ENCODE measurements around the gene CAMSAP3. TPM values are rescaled to one million over a fixed set of nuclear protein-coding genes. Genes with fewer than 3 reads are reported as not detected.

CAMSAP3 gene
- total RNA-seq, 1 experiment from 2014 or later, result 28.4 TPM

DNA sequence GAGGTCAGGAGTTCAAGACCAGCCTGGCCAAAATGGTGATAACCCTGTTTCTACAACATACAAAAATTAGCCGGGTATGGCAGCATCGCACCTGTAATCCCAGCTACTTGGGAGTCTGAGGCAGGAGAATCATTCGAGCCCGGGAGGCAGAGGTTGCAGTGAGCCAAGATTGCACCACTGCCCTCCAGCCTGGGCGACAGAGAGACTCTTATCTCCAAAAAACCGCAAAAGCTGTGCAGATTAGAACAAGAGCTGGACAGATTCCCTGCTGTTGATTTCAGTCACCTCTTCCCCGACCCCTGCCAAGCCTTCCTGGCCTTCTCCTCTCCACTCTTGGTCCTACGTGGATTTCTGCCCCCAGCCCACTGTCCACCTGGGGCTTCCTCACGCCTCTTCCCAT, 8.3 kb downstream of the CAMSAP3 start:
- Histone ChIP-seq H2BK12ac (ENCODE audit: insufficient read length, low read depth, low read length) (no peak overlapping the region), H3K9me3 (ENCODE audit: control insufficient read depth, low read depth, low read length) (no peaks in the 10 kb centered on the region), H4K5ac (ENCODE audit: insufficient read length, low read depth, low read length) (no peak overlapping the region), H3K23ac (ENCODE audit: insufficient read length, low read depth, low read length) (no peak overlapping the region), H2BK20ac (ENCODE audit: low read depth, low read length, poor library complexity, severe bottlenecking) (no peak overlapping the region), H2BK120ac (ENCODE audit: low read depth, low read length, poor library complexity, severe bottlenecking) (no peak overlapping the region), H3K18ac (ENCODE audit: insufficient read length, low read depth, low read length) (no peak overlapping the region), H3K4ac (ENCODE audit: low read depth, low read length) (no peak overlapping the region), H2AFZ (ENCODE audit: low read length) (no peak overlapping the region), H3T11ph (ENCODE audit: low read length) (no peak overlapping the region), H3K4me1 (ENCODE audit: insufficient read depth, low read length) (no peaks in the 10 kb centered on the region; the same call in 1 of the 2 replicates), H3K14ac (ENCODE audit: insufficient read depth, low read length) (no peak overlapping the region), H2BK5ac (ENCODE audit: insufficient read length, low read length) (no peak overlapping the region), H3K79me1 (ENCODE audit: insufficient read depth, low read depth, low read length, poor library complexity, severe bottlenecking) (peaks cover 5% of the 10 kb centered on the region), H4K20me1 (ENCODE audit: control insufficient read depth, insufficient read depth, insufficient read length) (no peaks in the 10 kb centered on the region), H3K27me3 (ENCODE audit: insufficient read depth, low read length) (no peaks in the 10 kb centered on the region), H3K56ac (ENCODE audit: insufficient read length, low read depth, low read length) (no peak overlapping the region), H4K91ac (ENCODE audit: insufficient read length, low read depth, low read length) (no peak overlapping the region), H3K23me2 (ENCODE audit: insufficient read length, low read depth, low read length, poor library complexity, severe bottlenecking) (no peaks in the 10 kb centered on the region), H2AK5ac (ENCODE audit: insufficient read length, low read length) (no peak overlapping the region), H3K9ac (ENCODE audit: extremely low read depth, insufficient read length, low read length) (no peak overlapping the region), H3K79me2 (ENCODE audit: insufficient read depth, low read length) (no peaks in the 10 kb centered on the region), H2BK15ac (ENCODE audit: low read depth, low read length) (no peak overlapping the region), H3K4me2 (ENCODE audit: insufficient read depth, insufficient read length, low read length) (no peak overlapping the region), H4K8ac (replicated peaks; ENCODE audit: insufficient read length, low read depth, low read length) (no peak overlapping the region), H3K27ac (ENCODE audit: insufficient read length, low read depth, low read length) (no peak overlapping the region)
- WGBS (ENCODE audit: extremely low coverage, insufficient read length, low lambda C conversion rate), result no CpG with 5 or more reads among the region's 9 CpGs
- Mint-ChIP-seq H3K4me3 (no peak overlapping the region), H3K9me3 (peaks cover 0 to 2% of the 10 kb centered on the region in 2 experiments; a peak in 1 of 5 replicates), H3K4me1 (peaks cover 5 to 23% of the 10 kb centered on the region in 2 experiments), H3K27ac (peak overlapping the region; percentile 27 to 71 (median 59); a peak in 5 of 7 replicates), H3K27me3 (ENCODE audit: low read depth) (peaks cover 1% of the 10 kb centered on the region; the same call in 1 of the 2 replicates), H3K36me3 (ENCODE audit: insufficient read depth in 1 of 3, low read depth in 3 of 3) (peaks cover 8 to 23% (median 17%) of the 10 kb centered on the region in 3 experiments)
- no peak for DNase-seq
- TF ChIP-seq, protein P1, sequence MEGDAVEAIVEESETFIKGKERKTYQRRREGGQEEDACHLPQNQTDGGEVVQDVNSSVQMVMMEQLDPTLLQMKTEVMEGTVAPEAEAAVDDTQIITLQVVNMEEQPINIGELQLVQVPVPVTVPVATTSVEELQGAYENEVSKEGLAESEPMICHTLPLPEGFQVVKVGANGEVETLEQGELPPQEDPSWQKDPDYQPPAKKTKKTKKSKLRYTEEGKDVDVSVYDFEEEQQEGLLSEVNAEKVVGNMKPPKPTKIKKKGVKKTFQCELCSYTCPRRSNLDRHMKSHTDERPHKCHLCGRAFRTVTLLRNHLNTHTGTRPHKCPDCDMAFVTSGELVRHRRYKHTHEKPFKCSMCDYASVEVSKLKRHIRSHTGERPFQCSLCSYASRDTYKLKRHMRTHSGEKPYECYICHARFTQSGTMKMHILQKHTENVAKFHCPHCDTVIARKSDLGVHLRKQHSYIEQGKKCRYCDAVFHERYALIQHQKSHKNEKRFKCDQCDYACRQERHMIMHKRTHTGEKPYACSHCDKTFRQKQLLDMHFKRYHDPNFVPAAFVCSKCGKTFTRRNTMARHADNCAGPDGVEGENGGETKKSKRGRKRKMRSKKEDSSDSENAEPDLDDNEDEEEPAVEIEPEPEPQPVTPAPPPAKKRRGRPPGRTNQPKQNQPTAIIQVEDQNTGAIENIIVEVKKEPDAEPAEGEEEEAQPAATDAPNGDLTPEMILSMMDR (conservative IDR thresholded peaks at IDR 0.05), result no peak

All from H9 (cell line).